Transverse colon (tissue), 4 donors: ENCODE measurements around the gene SON. TPM values are rescaled to one million over a fixed set of nuclear protein-coding genes. Genes with fewer than 3 reads are reported as not detected.
"Not testable (repeated sequence)": the region's sequence is repeated elsewhere in the genome, so short reads cannot be mapped to it uniquely, and the experiment has no call there.

Source experiments
- DNase-seq: peaks from one replicate; pipeline ENCODE4 v3.0.0-alpha.2; 2019
- H3K27ac ChIP-seq, 4 donors: fragments of 200-600 bp; sonication (generic); 2 replicates each; pipeline ENCODE4 v1.5.1; 2016 to 2018; ENCODE audit warnings: inconsistent platforms in 4 of 4
- H3K27me3 ChIP-seq: fragments of 200-600 bp; sonication (generic); 2 replicates; pipeline ENCODE4 v1.5.1; 2017; ENCODE audit warnings: inconsistent platforms
- H3K36me3 ChIP-seq, 4 donors: fragments of 200-600 bp; sonication (generic); 2 replicates each; pipeline ENCODE4 v1.5.1; 2017 to 2019; ENCODE audit warnings: inconsistent platforms in 4 of 4
- H3K4me1 ChIP-seq, 4 donors: fragments of 200-600 bp; sonication (generic); 2 replicates each; pipeline ENCODE4 v1.5.1; 2017 to 2020; ENCODE audit warnings: inconsistent platforms in 4 of 4
- H3K4me3 ChIP-seq, 4 donors: fragments of 200-600 bp; sonication (generic); 1 replicate in 1 of 4; 2 replicates in 3 of 4; pipeline versions ENCODE4 v1.5.1 to v1.6.1; 2017 to 2019; ENCODE audit warnings: inconsistent platforms in 4 of 4
- H3K9me3 ChIP-seq, 2 donors: fragments of 200-600 bp; sonication (generic); 2 replicates each; pipeline ENCODE4 v1.5.1; 2017 to 2019; ENCODE audit warnings: inconsistent platforms in 2 of 2
- EP300 ChIP-seq: sonication (generic); formaldehyde crosslinking; IDR thresholded peaks from one replicate; pipeline ENCODE4 v1.6.1; 2017; ENCODE audit warnings: antibody characterized with exemption, low read depth
- POLR2A ChIP-seq: fragments of 450-650 bp; IDR thresholded peaks from one replicate; pipeline ENCODE4 v1.6.1; 2016; ENCODE audit warnings: antibody characterized with exemption, mild to moderate bottlenecking, moderate library complexity
- POLR2AphosphoS5 ChIP-seq, 3 donors: sonication (generic); formaldehyde crosslinking; IDR thresholded peaks; one replicate each; pipeline ENCODE4 v1.6.1; 2016; ENCODE audit warnings: antibody characterized with exemption in 3 of 3
- WGBS, 2 donors: methylation state at CpG; one replicate each; pipeline ENCODE4 v1.1.5; 2018; ENCODE audit warnings: low coverage in 1 of 2; 5-methylcytosine and 5-hydroxymethylcytosine counted together
- in situ Hi-C, 4 donors: fragments of 200-750 bp; cut with MboI; loops; one replicate each; pipeline versions ENCODE4 v1.15.0 to v1.15.1; 2017; ENCODE audit warnings: low sequenced_read_pairs in 3 of 4, low pct_ligation_motif_present in 1 of 4, low pct_unique_long_range_greater_than_20kb in 1 of 4
- intact Hi-C: fragments of 100-400 bp; cut with DNase I; formaldehyde crosslinking; loops from one replicate; pipeline ENCODE4 v1.15.1; 2023; ENCODE audit warnings: low total_unique reads
- total RNA-seq, 4 donors: library from RNA; depleted of rRNA; stranded (reverse); fragments of >200 nt; gene quantifications; one replicate each; pipeline ENCODE4 v1.1.0, GENCODE V29; 2016
- TF ChIP-seq, protein P1 (sequence below), 5 experiments: fragments of 200-600 bp in 3 of 5; fragments of 450-650 bp in 2 of 5; sonication (generic) in 3 of 5; IDR thresholded peaks; 1 replicate in 2 of 5; 2 replicates in 3 of 5; pipeline ENCODE4 v1.5.1; 2016 to 2017; ENCODE audit warnings: antibody characterized with exemption in 5 of 5, inconsistent platforms in 3 of 5, mild to moderate bottlenecking in 2 of 5, moderate library complexity in 1 of 5

SON gene
- total RNA-seq, 4 donors from 2014 or later: 183 to 465 (median 223) TPM

DNA sequence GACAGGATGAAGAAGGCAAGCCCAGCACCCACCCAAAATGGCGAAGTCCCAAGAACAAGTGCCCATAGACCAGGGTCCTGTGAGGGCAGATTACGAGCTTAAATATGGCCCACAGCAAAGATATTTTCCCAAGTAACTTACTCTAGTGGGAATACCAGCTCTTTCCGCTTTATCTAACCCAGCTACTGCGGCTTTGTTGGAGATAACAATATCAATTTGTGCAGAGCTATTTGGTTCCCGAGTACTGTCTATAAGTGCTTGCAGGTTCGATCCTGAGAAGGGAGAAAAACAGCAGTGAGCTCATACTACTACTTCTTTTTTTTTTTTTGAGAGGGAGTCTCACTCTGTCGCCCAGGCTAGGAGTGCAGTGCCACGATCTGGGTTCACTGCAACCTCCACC lies 37.0 kb upstream of the SON start:
- no peak for DNase-seq
- Histone ChIP-seq H3K9me3 (no peaks in the 10 kb centered on the region), H3K4me1 (no peaks in the 10 kb centered on the region), H3K4me3 (no peak overlapping the region), H3K27ac (no peak overlapping the region), H3K27me3 (no peaks in the 10 kb centered on the region), H3K36me3 (peaks cover 0 to 18% (median 7%) of the 10 kb centered on the region in 4 donors)
- TF ChIP-seq, protein P1, sequence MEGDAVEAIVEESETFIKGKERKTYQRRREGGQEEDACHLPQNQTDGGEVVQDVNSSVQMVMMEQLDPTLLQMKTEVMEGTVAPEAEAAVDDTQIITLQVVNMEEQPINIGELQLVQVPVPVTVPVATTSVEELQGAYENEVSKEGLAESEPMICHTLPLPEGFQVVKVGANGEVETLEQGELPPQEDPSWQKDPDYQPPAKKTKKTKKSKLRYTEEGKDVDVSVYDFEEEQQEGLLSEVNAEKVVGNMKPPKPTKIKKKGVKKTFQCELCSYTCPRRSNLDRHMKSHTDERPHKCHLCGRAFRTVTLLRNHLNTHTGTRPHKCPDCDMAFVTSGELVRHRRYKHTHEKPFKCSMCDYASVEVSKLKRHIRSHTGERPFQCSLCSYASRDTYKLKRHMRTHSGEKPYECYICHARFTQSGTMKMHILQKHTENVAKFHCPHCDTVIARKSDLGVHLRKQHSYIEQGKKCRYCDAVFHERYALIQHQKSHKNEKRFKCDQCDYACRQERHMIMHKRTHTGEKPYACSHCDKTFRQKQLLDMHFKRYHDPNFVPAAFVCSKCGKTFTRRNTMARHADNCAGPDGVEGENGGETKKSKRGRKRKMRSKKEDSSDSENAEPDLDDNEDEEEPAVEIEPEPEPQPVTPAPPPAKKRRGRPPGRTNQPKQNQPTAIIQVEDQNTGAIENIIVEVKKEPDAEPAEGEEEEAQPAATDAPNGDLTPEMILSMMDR (IDR thresholded peaks at IDR 0.05): no peak
- TF ChIP-seq POLR2AphosphoS5 (IDR thresholded peaks at IDR 0.05) (no peak), POLR2A (no peak), EP300 (no peak)
- in situ Hi-C loops: no loop called here
- WGBS, 2 donors: 95 to 96% methylated on average over 7 to 8 of the region's 8 CpGs
- intact Hi-C loops: no loop called here

DNA sequence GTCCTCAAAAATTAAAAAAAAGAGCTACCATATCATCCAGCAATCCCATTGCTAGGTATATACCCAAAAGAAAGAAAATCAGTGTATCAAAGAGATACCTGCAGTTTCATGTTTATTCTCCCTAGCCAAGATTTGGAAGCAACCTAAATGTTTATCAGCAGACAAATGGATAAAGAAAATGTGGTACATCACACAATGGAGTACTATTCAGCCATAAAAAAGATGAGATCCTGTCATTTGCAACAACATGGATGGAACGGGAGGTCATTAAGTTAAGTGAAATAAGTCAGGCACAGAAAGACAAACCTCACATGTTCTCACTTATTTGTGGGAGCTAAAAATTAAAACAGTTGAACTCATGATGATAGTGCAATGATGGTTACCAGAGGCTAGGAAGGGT lies 35.8 kb upstream of the SON start:
- H3K27me3 ChIP-seq, H3K4me1 ChIP-seq, H3K27ac ChIP-seq, in situ Hi-C loops, intact Hi-C loops, H3K9me3 ChIP-seq, H3K4me3 ChIP-seq, DNase-seq: not testable (repeated sequence)
- 100% methylated on average over 1 of the region's 1 CpG for WGBS, 2 donors
- H3K36me3 ChIP-seq: peaks cover 0 to 29% (median 8%) of the 10 kb centered on the region in 4 donors

DNA sequence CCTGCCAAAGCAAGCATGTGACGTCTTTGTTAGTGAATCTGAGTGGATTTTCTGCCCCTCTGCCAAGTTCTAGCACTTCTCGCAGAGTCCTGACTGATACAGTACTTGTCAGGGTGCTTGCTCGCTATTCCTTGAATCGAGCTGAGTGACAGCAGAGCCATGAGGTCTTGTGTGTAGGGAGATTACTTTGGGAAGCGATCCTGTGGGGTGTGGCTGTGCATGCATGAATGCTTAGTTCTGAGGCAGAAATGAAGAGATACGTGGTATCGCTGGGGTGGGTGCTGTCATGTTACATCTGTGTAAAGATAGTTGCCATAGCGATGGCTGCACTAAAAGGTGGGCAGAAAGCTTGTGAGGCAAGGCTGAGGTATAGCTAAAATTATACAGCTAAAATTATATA lies 32.0 kb upstream of the SON start:
- Histone ChIP-seq H3K9me3 (no peaks in the 10 kb centered on the region), H3K27ac (no peak overlapping the region), H3K4me3 (no peak overlapping the region), H3K36me3 (peaks cover 0 to 52% (median 8%) of the 10 kb centered on the region in 4 donors), H3K4me1 (no peaks in the 10 kb centered on the region), H3K27me3 (no peaks in the 10 kb centered on the region)
- DNase-seq: no peak
- in situ Hi-C loops (no loop called here), intact Hi-C loops (no loop called here)
- 96 to 100% methylated on average over 3 to 8 of the region's 8 CpGs for WGBS, 2 donors
- TF ChIP-seq, protein P1 (IDR thresholded peaks at IDR 0.05): no peak
- TF ChIP-seq POLR2A (no peak), EP300 (no peak), POLR2AphosphoS5 (IDR thresholded peaks at IDR 0.05) (no peak)

DNA sequence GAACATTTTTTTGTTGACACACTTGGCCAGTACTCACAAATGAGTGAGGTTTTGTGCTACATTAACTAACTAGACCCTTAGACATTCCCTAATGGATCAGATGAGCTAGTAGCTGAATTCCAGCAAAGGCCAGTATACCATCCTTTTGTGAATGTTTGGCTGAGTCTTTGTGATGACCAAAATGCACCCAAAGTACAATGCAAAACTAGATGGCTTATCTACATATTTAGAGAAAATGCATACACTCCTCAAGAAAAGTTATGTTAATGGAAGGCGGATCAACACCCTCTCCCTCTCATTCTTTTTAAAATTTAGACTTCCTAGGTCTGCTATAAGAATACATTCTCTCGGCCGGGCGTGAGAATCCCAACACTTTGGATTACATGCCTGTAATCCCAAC lies 31.2 kb upstream of the SON start:
- intact Hi-C loops: no loop called here
- WGBS, 2 donors: 99 to 100% methylated on average over 1 to 4 of the region's 4 CpGs
- Histone ChIP-seq H3K4me3 (no peak overlapping the region), H3K36me3 (peaks cover 0 to 58% (median 11%) of the 10 kb centered on the region in 4 donors), H3K4me1 (no peaks in the 10 kb centered on the region), H3K9me3 (no peaks in the 10 kb centered on the region), H3K27ac (no peak overlapping the region), H3K27me3 (no peaks in the 10 kb centered on the region)
- in situ Hi-C loops: no loop called here
- TF ChIP-seq POLR2A: no peak
- no peak for TF ChIP-seq EP300
- TF ChIP-seq POLR2AphosphoS5 (IDR thresholded peaks at IDR 0.05): no peak
- TF ChIP-seq, protein P1 (IDR thresholded peaks at IDR 0.05): no peak
- DNase-seq: no peak

DNA sequence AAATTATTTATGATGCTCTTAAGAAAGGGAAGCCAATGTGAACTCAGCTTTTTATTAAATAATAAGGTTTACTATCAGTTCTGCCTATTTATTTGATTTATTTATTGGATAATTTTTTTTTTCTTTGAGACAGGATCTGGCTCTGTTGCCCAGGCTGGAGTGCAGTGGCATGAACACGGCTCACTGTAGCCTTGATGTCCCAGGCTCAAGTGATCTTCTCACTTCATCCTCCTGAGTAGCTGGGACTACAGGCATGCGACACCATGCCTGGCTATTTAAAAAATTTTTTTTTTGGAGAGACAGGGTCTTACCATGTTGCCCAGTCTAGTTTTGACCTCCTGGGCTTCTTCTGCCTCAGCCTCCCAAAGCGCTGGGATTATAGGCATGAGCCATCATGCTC lies 30.4 kb upstream of the SON start:
- Histone ChIP-seq H3K27me3 (no peaks in the 10 kb centered on the region), H3K4me3 (no peak overlapping the region), H3K36me3 (peaks cover 0 to 66% (median 15%) of the 10 kb centered on the region in 4 donors), H3K4me1 (no peaks in the 10 kb centered on the region), H3K9me3 (no peaks in the 10 kb centered on the region), H3K27ac (no peak overlapping the region)
- intact Hi-C loops (no loop called here), in situ Hi-C loops (no loop called here)
- no peak for DNase-seq
- WGBS, 2 donors: 99 to 100% methylated on average over 1 to 3 of the region's 3 CpGs
- TF ChIP-seq EP300: no peak
- TF ChIP-seq, protein P1 (IDR thresholded peaks at IDR 0.05): no peak
- no peak for TF ChIP-seq POLR2AphosphoS5 (IDR thresholded peaks at IDR 0.05)
- TF ChIP-seq POLR2A: no peak
